ENCODE data around the gene NBEAL2.

The NBEAL2 gene

GRCh38 chr3:46965151-46965550 is 14.3 kb upstream of the NBEAL2 start:
- no peak for DNase-seq

- DNase-seq, result no peak
Measured at GRCh38 chr3:46966811-46967210, 12.7 kb upstream of the NBEAL2 start.

- no peak for DNase-seq
Measured at GRCh38 chr3:46968783-46969428, 10.6 kb upstream of the NBEAL2 start.

- no peak for DNase-seq
Measured at GRCh38 chr3:46970391-46971091, 8.9 kb upstream of the NBEAL2 start.

GRCh38 chr3:46971151-46971550 is 8.3 kb upstream of the NBEAL2 start:
- DNase-seq, result no peak

GRCh38 chr3:46971742-46972141 is 7.7 kb upstream of the NBEAL2 start:
- no peak for DNase-seq

GRCh38 chr3:46972396-46972795 is 7.1 kb upstream of the NBEAL2 start:
- DNase-seq, result no peak

GRCh38 chr3:46974421-46975171 is 4.9 kb upstream of the NBEAL2 start:
- no peak for DNase-seq

GRCh38 chr3:46976326-46977190 is 2.9 kb upstream of the NBEAL2 start, which contains the start of gene CCDC12:
Gene CCDC12, minus strand, starts transcription at chr3:46976745. Its CDS starts 13 bp downstream, at chr3:46976732.
- DNase-seq, result peak; percentile 98

GRCh38 chr3:46977811-46978195 is 1.7 kb upstream of the NBEAL2 start:
- DNase-seq, result no peak

- DNase-seq, result no peak
Measured at GRCh38 chr3:46978381-46978780, 1.1 kb upstream of the NBEAL2 start.

- DNase-seq, result no peak
Measured at GRCh38 chr3:46979958-46980497, 562 bp downstream of the NBEAL2 start.

GRCh38 chr3:46981932-46982471 is 2.5 kb downstream of the NBEAL2 start:
- no peak for DNase-seq

- DNase-seq, result no peak
Measured at GRCh38 chr3:46982546-46982945, 3.1 kb downstream of the NBEAL2 start.

GRCh38 chr3:46984591-46985459 is 5.4 kb downstream of the NBEAL2 start:
- DNase-seq, result no peak

GRCh38 chr3:46985588-46985987 is 6.1 kb downstream of the NBEAL2 start:
- DNase-seq, result no peak

- no peak for DNase-seq
Measured at GRCh38 chr3:46986055-46986730, 6.7 kb downstream of the NBEAL2 start.

GRCh38 chr3:46986782-46987310 is 7.4 kb downstream of the NBEAL2 start:
- no peak for DNase-seq

- DNase-seq, result no peak
Measured at GRCh38 chr3:46987319-46987742, 7.9 kb downstream of the NBEAL2 start.

- DNase-seq, result peak; percentile 95
Measured at GRCh38 chr3:46987743-46988401, 8.4 kb downstream of the NBEAL2 start.
